ENCODE measurements around the gene OR2T29. TPM values are rescaled to one million over a fixed set of nuclear protein-coding genes. Genes with fewer than 3 reads are reported as not detected.

Gene OR2T29
- total and polyA plus RNA-seq, 10 of the 15 experiments (the other 5 are each of a cell fraction or from before 2014, with no cell fraction given): 0.22 to 10.2 (median 1.4) TPM

DNA sequence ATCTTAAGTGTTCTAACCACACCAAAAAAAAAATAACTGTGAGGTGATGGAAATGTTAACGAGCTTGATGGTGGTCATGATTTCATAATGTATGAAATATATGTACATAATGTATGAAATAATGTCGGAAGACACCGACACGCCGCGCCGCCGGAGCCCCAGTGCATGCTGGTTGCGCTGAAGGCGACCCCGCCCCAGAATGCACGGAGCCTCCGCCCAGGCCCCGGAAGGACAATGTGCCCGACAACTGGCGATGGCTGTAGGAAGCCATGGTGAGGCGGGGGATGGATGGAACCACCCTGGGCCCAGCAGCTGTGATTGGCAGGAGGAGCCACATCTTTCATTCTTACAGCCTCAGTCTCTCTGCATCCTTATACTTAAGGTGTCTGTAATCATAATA is 27.5 kb upstream of the OR2T29 start:
- intact Hi-C loops (cut with micrococcal nuclease; ENCODE audit: unreplicated experiment): no loop called here

More for the DNA sequence above, 27.5 kb upstream of the OR2T29 start:
- H3K27ac ChIP-seq (ENCODE audit: control insufficient read depth, insufficient read depth): no peak overlapping the region
- ChIA-PET POLR2A (no interaction called here), RAD21 (ENCODE audit: unreplicated experiment) (no interaction called here), SMC1A (ENCODE audit: uncharacterized antibody, unreplicated experiment) (no interaction called here), CTCF (no interaction called here)
- in situ Hi-C loops (cut with MboI): no loop called here
- H4K20me1 ChIP-seq (ENCODE audit: control insufficient read depth, insufficient read depth): no peaks in the 10 kb centered on the region
- H3K27me3 ChIP-seq (replicated peaks in 1 of 2; ENCODE audit: control insufficient read depth in 2 of 2, insufficient read depth in 2 of 2, low read length in 1 of 2): no peaks in the 10 kb centered on the region
- no CpG with 5 or more reads among the region's 17 CpGs for WGBS (ENCODE audit: insufficient coverage, insufficient replicate concordance, low lambda C conversion rate, missing lambda C conversion rate)
- no peak overlapping the region for H3K4me2 ChIP-seq (ENCODE audit: control insufficient read depth, insufficient read depth)
- TF ChIP-seq CHD2 (IDR thresholded peaks at IDR 0.05; ENCODE audit: borderline replicate concordance, low read depth, low read length): no peak
- TF ChIP-seq, protein P1, sequence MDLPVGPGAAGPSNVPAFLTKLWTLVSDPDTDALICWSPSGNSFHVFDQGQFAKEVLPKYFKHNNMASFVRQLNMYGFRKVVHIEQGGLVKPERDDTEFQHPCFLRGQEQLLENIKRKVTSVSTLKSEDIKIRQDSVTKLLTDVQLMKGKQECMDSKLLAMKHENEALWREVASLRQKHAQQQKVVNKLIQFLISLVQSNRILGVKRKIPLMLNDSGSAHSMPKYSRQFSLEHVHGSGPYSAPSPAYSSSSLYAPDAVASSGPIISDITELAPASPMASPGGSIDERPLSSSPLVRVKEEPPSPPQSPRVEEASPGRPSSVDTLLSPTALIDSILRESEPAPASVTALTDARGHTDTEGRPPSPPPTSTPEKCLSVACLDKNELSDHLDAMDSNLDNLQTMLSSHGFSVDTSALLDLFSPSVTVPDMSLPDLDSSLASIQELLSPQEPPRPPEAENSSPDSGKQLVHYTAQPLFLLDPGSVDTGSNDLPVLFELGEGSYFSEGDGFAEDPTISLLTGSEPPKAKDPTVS (IDR thresholded peaks at IDR 0.05; ENCODE audit: low read depth, low read length): no peak
- TF ChIP-seq MXI1 (IDR thresholded peaks at IDR 0.05; ENCODE audit: low read depth, low read length): no peak
- TF ChIP-seq CHD1 (IDR thresholded peaks at IDR 0.05; ENCODE audit: low read depth, low read length): no peak
- no peak for TF ChIP-seq SREBF2 (IDR thresholded peaks at IDR 0.05; ENCODE audit: low read length)
- no peak for TF ChIP-seq LARP7 (IDR thresholded peaks at IDR 0.05)
- TF ChIP-seq RUNX3 (IDR thresholded peaks at IDR 0.05; ENCODE audit: low read length): no peak
- TF ChIP-seq, protein P2, sequence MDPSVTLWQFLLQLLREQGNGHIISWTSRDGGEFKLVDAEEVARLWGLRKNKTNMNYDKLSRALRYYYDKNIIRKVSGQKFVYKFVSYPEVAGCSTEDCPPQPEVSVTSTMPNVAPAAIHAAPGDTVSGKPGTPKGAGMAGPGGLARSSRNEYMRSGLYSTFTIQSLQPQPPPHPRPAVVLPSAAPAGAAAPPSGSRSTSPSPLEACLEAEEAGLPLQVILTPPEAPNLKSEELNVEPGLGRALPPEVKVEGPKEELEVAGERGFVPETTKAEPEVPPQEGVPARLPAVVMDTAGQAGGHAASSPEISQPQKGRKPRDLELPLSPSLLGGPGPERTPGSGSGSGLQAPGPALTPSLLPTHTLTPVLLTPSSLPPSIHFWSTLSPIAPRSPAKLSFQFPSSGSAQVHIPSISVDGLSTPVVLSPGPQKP (IDR thresholded peaks at IDR 0.05; ENCODE audit: low read depth, low read length): no peak
- no peak for TF ChIP-seq ZNF274 (IDR thresholded peaks at IDR 0.05; ENCODE audit: insufficient read depth, insufficient read length)
- TF ChIP-seq, protein P3, sequence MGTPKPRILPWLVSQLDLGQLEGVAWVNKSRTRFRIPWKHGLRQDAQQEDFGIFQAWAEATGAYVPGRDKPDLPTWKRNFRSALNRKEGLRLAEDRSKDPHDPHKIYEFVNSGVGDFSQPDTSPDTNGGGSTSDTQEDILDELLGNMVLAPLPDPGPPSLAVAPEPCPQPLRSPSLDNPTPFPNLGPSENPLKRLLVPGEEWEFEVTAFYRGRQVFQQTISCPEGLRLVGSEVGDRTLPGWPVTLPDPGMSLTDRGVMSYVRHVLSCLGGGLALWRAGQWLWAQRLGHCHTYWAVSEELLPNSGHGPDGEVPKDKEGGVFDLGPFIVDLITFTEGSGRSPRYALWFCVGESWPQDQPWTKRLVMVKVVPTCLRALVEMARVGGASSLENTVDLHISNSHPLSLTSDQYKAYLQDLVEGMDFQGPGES (IDR thresholded peaks at IDR 0.05): no peak
- TF ChIP-seq WRNIP1 (IDR thresholded peaks at IDR 0.05; ENCODE audit: borderline replicate concordance, low read depth, low read length): no peak
- TF ChIP-seq, protein P4, sequence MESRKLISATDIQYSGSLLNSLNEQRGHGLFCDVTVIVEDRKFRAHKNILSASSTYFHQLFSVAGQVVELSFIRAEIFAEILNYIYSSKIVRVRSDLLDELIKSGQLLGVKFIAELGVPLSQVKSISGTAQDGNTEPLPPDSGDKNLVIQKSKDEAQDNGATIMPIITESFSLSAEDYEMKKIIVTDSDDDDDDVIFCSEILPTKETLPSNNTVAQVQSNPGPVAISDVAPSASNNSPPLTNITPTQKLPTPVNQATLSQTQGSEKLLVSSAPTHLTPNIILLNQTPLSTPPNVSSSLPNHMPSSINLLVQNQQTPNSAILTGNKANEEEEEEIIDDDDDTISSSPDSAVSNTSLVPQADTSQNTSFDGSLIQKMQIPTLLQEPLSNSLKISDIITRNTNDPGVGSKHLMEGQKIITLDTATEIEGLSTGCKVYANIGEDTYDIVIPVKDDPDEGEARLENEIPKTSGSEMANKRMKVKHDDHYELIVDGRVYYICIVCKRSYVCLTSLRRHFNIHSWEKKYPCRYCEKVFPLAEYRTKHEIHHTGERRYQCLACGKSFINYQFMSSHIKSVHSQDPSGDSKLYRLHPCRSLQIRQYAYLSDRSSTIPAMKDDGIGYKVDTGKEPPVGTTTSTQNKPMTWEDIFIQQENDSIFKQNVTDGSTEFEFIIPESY (IDR thresholded peaks at IDR 0.05): no peak
- no peak for TF ChIP-seq ZNF384 (IDR thresholded peaks at IDR 0.05; ENCODE audit: borderline replicate concordance, low read depth, low read length)
- no peak for TF ChIP-seq SMAD1 (IDR thresholded peaks at IDR 0.05; ENCODE audit: low read depth, partially characterized antibody)
- no peak for TF ChIP-seq SMARCA5 (IDR thresholded peaks at IDR 0.05)
- TF ChIP-seq EED (IDR thresholded peaks at IDR 0.05; ENCODE audit: low read depth): no peak
- TF ChIP-seq, protein P5, sequence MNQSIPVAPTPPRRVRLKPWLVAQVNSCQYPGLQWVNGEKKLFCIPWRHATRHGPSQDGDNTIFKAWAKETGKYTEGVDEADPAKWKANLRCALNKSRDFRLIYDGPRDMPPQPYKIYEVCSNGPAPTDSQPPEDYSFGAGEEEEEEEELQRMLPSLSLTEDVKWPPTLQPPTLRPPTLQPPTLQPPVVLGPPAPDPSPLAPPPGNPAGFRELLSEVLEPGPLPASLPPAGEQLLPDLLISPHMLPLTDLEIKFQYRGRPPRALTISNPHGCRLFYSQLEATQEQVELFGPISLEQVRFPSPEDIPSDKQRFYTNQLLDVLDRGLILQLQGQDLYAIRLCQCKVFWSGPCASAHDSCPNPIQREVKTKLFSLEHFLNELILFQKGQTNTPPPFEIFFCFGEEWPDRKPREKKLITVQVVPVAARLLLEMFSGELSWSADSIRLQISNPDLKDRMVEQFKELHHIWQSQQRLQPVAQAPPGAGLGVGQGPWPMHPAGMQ (IDR thresholded peaks at IDR 0.05; ENCODE audit: borderline replicate concordance): no peak
- no peak for TF ChIP-seq KLF5 (IDR thresholded peaks at IDR 0.05; ENCODE audit: partially characterized antibody)
- no peak for TF ChIP-seq POLR2AphosphoS5 (IDR thresholded peaks at IDR 0.05; ENCODE audit: low read length)
- no peak for TF ChIP-seq ATF7 (IDR thresholded peaks at IDR 0.05; ENCODE audit: low read depth)
- H3K4me1 ChIP-seq (ENCODE audit: control insufficient read depth, insufficient read depth, low read length): no peaks in the 10 kb centered on the region
- BruUV-seq (replicated peaks): no TSS peak
- no peaks in the 10 kb centered on the region for H3K9me3 ChIP-seq (replicated peaks; ENCODE audit: control insufficient read depth, insufficient read depth, low read length)
- no peak overlapping the region for H3K4me3 ChIP-seq
- no peak for FAIRE-seq
- no peak for ATAC-seq
- H3K79me2 ChIP-seq (ENCODE audit: control insufficient read depth, insufficient read depth, low read length): no peaks in the 10 kb centered on the region
- no peak overlapping the region for H2AFZ ChIP-seq (ENCODE audit: control insufficient read depth, low read depth, low read length)
- H3K36me3 ChIP-seq (ENCODE audit: control insufficient read depth in 2 of 2, insufficient read depth in 2 of 2, low read length in 1 of 2): no peaks in the 10 kb centered on the region
- DNase-seq (ENCODE audit: low read depth, low spot score): no peak
- H3K9ac ChIP-seq (ENCODE audit: control insufficient read depth, insufficient read depth, low read length): no peak overlapping the region
